GM19438 (cell line): ENCODE results near the gene HIVEP2.
A peak's percentile ranks its signal among the peaks of the same experiment; 100 is the strongest.

Experiments
- ATAC-seq: cut with Tn5 transposase; IDR thresholded peaks from one replicate; pipeline ENCODE4 v1.9.1; 2021; ENCODE audit warnings: low read depth; ENCODE audit not compliant: unreplicated experiment

Gene HIVEP2

GRCh38 chr6:142752348-142752747 is 192.6 kb downstream of the HIVEP2 start:
- ATAC-seq: no peak

GRCh38 chr6:142751452-142751851 is 193.5 kb downstream of the HIVEP2 start:
- ATAC-seq: no peak

DNA sequence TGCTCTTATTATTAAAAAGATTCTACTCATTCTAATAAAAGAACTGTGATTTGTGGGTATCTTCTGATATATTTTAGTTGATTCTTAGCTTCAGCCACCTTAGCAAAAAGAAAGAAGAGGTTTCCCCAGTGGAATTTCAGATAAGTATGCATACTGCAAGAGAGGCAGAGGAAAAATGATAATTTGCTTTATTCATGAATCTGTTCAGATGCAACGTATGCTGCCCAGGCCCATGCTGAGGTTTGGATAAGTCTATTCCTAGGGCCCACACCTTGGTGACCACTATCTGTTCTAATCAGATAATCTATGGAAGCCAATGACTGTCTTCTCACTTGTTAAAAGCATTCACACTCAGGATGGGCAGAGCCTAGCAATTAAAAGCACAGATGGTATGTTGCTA is 194.0 kb downstream of the HIVEP2 start:
- ATAC-seq: no peak

GRCh38 chr6:142749556-142749955 is 195.4 kb downstream of the HIVEP2 start:
- ATAC-seq: no peak

- peak; percentile 66 for ATAC-seq
Observed at GRCh38 chr6:142746524-142746923, 198.5 kb downstream of the HIVEP2 start.

DNA sequence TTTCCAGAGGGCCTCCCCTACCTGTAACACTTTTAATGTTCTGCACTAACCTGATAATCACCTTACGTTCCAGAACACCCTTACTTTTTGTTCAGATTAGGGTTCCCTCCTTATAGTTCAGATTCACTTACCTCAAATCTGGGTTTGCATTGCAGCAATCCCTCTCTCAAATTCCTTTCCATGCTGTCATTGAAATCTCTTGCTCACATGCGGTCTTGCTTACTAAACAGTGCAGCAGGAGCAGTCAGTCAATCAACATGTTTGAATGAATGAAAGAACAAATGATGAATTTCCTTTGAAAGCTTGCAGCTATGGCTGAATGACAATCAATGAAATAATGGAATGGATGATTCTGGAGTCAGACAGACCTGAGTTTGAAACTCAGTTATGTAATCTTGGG is 200.1 kb downstream of the HIVEP2 start:
- ATAC-seq: no peak

- ATAC-seq: no peak
Observed at GRCh38 chr6:142740449-142740848, 204.5 kb downstream of the HIVEP2 start.

- no peak for ATAC-seq
Observed at GRCh38 chr6:142738731-142739130, 206.2 kb downstream of the HIVEP2 start.

DNA sequence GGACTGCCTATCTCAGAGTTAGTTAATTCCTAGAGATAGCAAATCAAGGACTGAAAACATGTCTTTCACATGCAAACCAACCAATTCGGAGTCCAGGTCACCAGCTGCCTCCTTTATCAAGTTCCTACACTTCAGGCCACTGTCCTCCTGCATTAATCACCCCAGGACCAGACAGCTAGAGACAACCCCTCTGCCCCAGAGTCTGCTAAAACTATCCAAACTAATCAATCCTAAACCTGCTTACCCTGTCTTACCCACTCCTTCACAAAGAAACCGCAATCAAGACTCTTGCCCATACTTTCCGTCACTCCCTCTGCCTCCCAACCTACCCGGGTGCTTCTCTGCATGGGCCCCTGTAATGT is 207.0 kb downstream of the HIVEP2 start:
- no peak for ATAC-seq

DNA sequence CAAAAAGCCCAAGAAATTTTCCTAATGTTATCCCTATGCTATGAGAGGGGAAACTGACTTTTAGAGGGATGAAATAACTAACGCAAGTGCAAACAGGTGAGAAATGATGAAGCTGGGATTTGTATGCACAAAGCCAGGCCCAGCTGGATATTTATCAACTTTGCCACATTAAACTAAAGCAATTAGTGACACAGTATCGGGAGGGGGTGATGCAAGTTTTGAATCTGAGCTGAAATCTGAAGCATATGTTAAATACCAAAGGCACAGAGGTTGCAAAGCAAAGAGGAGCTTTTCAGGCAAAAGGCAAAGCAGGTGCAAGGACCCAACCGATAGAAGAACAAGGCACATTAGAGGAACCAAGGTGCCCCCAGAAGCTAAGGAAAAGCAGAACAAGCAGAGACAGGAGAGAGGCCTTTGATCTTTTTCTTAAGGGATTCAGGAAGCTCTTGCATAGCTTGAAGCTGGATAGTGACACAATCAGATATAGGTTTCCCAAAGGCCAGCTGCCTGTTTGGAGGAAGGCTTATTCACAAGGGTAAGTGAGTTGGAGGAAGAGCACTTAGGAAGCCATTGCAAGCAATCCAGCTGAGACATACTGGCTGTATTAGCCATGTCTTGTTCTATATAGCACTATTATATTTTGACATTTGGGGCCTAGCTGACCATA is 207.5 kb downstream of the HIVEP2 start:
- no peak for ATAC-seq

- ATAC-seq: no peak
Observed at GRCh38 chr6:142735204-142735603, 209.8 kb downstream of the HIVEP2 start.

- no peak for ATAC-seq
Observed at GRCh38 chr6:142732790-142733189, 212.2 kb downstream of the HIVEP2 start.

DNA sequence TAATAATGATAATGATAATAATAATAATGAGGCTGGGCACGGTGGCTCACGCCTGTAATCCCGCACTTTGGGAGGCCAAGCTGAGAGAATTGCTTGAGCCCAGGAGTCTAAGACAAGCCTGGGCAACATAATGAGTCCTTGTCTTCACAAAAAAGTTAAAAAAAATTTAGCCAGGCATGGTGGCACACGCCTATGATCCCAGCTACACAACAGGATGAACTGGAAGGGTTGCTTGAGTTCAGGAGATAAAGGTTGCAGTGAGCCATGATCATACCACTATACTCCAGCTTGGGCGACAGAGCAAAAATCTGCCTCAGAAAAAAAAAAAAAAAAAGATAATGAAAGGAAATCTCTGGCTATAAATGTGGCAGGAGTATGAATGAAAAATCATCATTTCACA is 213.4 kb downstream of the HIVEP2 start:
- ATAC-seq: no peak

GRCh38 chr6:142729618-142730017 is 215.4 kb downstream of the HIVEP2 start:
- ATAC-seq: no peak

DNA sequence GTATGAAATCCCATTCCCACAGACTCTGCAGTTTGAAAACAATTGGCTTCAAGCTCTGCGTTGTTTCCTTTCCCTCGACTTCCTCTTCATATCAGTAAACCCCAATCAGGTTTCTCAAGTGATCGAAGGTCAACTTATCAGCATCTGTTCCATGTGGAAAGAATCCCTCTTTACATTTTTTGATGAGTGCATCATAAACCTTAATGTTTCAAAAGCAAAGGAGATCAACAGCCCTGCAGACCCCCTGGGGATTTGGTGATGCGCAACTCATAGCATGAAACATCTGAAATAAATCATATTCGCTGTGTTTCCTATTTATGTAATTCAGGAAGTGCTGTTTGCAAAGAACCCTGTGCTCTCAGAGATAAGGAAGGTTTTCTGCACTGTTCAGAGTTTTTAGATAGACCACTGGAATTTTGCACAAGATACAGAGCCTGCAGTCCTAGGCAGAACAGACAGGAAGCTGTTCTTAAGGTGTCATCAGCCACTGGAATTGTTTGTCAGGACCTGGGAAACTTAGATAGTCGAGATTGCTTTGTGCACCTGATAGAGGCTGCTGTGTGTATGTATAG is 216.0 kb downstream of the HIVEP2 start:
- ATAC-seq: no peak

- ATAC-seq: no peak
Observed at GRCh38 chr6:142728364-142728763, 216.6 kb downstream of the HIVEP2 start.

DNA sequence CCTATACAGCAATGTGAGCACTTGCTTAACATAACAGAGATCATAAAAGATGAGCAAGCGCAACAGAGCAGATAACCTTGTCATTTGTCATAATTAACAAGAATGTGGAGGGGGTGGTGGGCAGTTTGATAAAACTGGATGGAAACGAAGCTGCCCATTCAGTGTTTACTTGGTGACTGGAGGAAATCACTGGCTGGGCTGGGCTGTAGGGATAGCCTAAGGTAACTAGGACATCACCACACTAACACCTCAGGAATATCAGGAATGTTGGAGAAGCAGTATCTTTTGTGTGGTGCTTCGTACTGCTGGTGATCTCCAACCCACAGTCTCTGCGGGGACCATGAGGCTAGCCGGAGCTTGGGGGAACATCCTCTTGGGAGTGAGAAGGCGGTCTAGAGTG is 218.4 kb downstream of the HIVEP2 start:
- no peak for ATAC-seq

DNA sequence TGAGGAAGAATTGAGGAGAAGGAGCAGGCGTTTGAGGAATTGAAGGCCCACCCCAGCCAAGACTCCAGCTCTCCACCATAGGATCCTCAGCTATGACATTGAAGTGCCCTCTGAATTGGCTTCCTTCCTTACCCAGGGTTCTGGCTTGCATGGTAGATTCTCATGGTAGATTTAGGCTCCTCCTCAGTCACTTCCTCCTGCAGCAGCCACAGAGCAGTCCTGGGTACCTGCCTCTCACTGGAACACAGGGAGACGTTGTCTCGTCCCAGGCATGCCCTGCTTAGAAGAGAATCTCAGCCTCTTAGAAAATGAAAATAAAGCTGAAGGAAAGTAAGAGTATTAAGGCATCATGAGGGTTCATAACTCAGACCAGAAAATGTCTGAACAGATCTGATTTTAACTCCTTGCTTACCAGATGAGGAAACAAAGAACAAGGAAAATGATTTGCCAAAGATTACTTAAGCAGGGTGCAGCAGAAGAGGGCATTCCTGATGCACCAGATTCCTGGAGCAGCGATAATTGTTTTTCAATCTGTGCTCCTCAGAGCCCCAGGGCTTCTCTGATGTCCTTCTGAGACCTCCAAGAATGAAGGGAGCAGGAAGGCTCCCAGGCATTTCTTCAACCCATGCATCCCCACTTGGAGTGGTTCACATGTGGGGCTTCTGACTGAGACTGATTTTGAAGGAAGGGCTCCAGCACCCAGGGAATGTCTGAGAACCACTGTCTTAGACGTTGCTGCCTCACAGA is 219.8 kb downstream of the HIVEP2 start:
- ATAC-seq: no peak

DNA sequence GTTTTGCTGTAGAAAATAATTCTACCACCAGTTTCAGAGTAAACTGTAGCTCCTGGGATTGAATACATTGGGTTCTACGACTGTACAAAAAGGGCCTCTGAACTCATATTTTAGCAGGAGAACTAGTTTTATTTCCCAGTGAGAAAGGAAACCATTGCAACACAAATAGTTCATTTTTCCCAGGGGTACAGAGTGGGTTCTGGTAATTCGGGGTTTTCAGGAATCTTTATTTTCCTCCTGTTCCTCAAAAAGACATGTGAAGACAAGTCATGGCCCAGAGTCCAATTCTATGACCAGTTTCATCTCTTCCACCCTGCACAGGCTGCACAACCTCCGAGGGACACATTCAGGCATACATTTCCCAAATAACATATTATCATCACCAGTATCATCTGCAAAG is 222.1 kb downstream of the HIVEP2 start:
- ATAC-seq: no peak

DNA sequence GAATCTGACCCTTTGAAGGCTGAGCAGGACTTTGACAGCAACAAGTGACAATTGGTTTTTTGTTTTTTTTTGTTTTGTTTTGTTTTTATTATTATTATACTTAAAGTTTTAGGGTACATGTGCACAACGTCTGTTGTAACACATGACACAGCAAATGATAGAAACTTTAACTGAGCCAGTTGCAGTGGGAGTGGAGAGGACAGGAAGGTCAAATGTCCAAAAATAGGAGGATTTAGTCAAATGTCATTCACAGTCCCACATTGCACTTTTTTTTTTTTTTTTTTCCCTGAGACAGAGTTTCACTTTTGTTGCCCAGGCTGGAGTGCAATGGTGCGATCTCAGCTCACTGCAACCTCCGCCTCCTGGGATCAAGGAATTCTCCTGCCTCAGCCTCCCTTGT is 223.0 kb downstream of the HIVEP2 start:
- no peak for ATAC-seq

DNA sequence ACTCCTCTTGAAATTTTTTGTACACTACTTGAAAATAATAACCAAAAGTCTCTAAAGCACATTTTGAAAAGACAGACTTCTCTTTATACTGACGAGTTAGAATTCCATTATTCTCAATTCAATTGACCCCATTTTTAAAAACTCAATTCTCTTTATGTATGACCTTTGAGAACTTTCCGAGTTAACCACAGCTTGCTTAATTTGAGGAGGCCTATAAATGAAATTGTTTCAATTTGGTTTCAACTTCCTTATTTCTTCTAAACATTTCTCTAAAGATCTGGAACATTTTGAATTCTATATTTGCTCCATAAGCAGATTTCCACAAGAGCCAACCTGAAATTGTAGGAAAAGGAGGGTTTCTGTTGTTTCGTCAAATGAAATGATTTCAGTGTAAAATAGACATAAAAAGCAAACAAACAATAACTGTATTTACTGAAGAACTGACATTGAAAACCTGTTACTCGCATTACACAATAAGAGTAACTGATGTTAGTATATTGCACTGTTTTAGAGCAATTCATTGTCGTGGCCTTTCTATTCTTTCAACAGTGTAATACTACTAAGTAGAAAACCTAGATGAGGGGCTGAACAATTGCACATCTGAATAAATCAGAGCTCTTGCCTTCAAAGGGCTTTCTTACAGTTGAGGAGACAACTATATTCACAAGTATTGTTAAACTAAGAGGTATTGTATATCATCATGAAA is 223.6 kb downstream of the HIVEP2 start:
- no peak for ATAC-seq
